Activated B cell treated with CpG ODN at 0.5 μM for 24 hours (primary cell): ENCODE measurements around the gene SRBD1. TPM values are rescaled to one million over a fixed set of nuclear protein-coding genes. Genes with fewer than 3 reads are reported as not detected.
"Not testable (repeated sequence)": the region's sequence is repeated elsewhere in the genome, so short reads cannot be mapped to it uniquely, and the experiment has no call there.

Experiments
- ATAC-seq: fragments of 200-7000 bp; cut with Tn5 transposase; one replicate; pipeline ENCODE4 v1.10.0; 2021; ENCODE audit warnings: low read depth, mild to moderate bottlenecking, moderate library complexity
- CTCF ChIA-PET: fragments of 350-600 bp; sonication (Branson Sonifier 250); formaldehyde crosslinking; loops from one replicate; lab custom pipeline; 2021; ENCODE audit warnings: antibody characterized with exemption; lab: Charles Lee
- POLR2A ChIA-PET: fragments of 350-600 bp; sonication (Branson Sonifier 250); formaldehyde crosslinking; loops from one replicate; lab custom pipeline; 2021; ENCODE audit warnings: antibody characterized with exemption; lab: Charles Lee
- DNase-seq: peaks from one replicate; pipeline ENCODE4 v3.0.0; 2022
- H3K27ac Mint-ChIP-seq: one replicate; pipeline ENCODE4 v1.8.0; 2020; ENCODE audit warnings: mixed read lengths
- H3K27me3 Mint-ChIP-seq: one replicate; pipeline ENCODE4 v1.8.0; 2021; ENCODE audit warnings: mixed read lengths
- H3K36me3 Mint-ChIP-seq: one replicate; pipeline ENCODE4 v1.8.0; 2021; ENCODE audit warnings: low read depth, mixed read lengths
- H3K4me1 Mint-ChIP-seq: one replicate; pipeline ENCODE4 v1.8.0; 2021; ENCODE audit warnings: mixed read lengths
- H3K4me3 Mint-ChIP-seq: one replicate; pipeline ENCODE4 v1.8.0; 2020; ENCODE audit warnings: mild to moderate bottlenecking, mixed read lengths
- H3K9me3 Mint-ChIP-seq: one replicate; pipeline ENCODE4 v1.8.0; 2020; ENCODE audit warnings: mixed read lengths
- intact Hi-C: fragments of 100-400 bp; cut with micrococcal nuclease; formaldehyde crosslinking; loops from one replicate; pipeline ENCODE4 v1.15.1; 2024
- total RNA-seq: library from RNA; stranded (reverse); gene quantifications from 2 replicates; pipeline ENCODE4 v1.2.3, GENCODE V29; 2022
- TF ChIP-seq, protein P1 (sequence below): fragments of 200-600 bp; IDR thresholded peaks from one replicate; pipeline ENCODE4 v1.8.0; 2022; ENCODE audit warnings: antibody characterized with exemption, mild to moderate bottlenecking

SRBD1 gene
- total RNA-seq, 1 donor from 2014 or later: 20.2 TPM

DNA sequence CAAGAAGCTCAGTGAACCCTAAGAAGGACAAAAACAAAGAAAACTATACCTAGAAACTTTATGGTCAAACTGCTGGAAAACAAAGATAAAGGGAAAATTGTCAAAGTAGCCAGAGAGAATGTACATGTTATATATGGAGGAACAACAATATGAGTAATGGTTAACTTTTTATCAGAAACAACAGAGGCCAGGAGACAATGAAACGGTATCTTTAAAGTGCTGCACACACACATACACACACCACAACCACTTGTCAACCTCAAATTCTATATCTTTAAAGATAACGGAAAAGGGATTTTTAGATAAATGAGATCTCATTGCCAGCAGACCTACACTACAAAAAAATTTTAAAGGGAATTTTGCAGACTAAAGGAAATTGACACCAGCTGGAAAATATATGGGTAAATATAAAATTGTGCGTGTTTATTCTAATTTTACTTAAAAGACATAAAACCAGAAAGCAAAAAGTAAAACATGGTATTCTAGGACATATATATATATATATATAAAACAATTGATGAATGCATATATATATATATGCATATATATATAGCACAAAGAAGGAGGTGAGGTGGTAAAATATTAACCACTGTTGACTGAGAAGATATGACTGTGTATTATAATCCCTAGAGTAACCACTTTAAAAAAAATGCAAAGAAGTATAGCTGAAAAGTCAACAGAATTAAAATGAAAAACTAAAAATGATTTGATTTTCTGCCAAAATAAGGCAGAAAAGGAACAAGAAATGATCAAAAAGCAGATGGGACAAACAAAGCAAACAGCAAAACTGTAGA lies 172.0 kb downstream of the SRBD1 start:
- no peak for ATAC-seq
- H3K27me3 Mint-ChIP-seq: no peaks in the 10 kb centered on the region
- CTCF ChIA-PET: no interaction called here
- TF ChIP-seq, protein P1, sequence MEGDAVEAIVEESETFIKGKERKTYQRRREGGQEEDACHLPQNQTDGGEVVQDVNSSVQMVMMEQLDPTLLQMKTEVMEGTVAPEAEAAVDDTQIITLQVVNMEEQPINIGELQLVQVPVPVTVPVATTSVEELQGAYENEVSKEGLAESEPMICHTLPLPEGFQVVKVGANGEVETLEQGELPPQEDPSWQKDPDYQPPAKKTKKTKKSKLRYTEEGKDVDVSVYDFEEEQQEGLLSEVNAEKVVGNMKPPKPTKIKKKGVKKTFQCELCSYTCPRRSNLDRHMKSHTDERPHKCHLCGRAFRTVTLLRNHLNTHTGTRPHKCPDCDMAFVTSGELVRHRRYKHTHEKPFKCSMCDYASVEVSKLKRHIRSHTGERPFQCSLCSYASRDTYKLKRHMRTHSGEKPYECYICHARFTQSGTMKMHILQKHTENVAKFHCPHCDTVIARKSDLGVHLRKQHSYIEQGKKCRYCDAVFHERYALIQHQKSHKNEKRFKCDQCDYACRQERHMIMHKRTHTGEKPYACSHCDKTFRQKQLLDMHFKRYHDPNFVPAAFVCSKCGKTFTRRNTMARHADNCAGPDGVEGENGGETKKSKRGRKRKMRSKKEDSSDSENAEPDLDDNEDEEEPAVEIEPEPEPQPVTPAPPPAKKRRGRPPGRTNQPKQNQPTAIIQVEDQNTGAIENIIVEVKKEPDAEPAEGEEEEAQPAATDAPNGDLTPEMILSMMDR: no peak
- H3K9me3 Mint-ChIP-seq: peaks cover 18% of the 10 kb centered on the region
- H3K36me3 Mint-ChIP-seq: peaks cover 43% of the 10 kb centered on the region
- H3K27ac Mint-ChIP-seq: no peak overlapping the region
- H3K4me1 Mint-ChIP-seq: peaks cover 5% of the 10 kb centered on the region
- POLR2A ChIA-PET: no interaction called here
- DNase-seq: no peak
- no peak overlapping the region for H3K4me3 Mint-ChIP-seq
- intact Hi-C loops: no loop called here

DNA sequence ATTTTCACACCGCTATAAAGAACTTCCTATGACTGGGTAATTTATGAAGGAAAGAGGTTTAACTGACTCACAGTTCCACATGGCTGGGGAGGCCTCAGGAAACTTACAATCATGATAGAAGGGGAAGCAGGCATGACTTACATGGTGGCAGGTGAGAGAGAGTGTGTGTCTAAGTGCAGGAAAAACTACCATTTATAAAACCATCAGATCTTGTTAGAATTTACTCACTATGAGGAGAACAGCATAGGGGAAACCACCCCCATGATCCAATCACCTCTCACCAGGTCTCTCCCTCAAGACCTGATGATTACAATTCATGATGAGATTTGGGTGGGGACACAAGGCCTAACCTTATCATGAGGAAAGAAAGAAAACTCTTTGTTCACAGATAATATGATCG lies 174.6 kb downstream of the SRBD1 start:
- Mint-ChIP-seq H3K27ac (no peak overlapping the region), H3K9me3 (peaks cover 18% of the 10 kb centered on the region), H3K36me3 (peaks cover 39% of the 10 kb centered on the region), H3K4me3 (no peak overlapping the region), H3K27me3 (no peaks in the 10 kb centered on the region), H3K4me1 (peaks cover 6% of the 10 kb centered on the region)
- no peak for DNase-seq
- intact Hi-C loops: no loop called here
- ChIA-PET CTCF (no interaction called here), POLR2A (no interaction called here)
- ATAC-seq: no peak
- TF ChIP-seq, protein P1: no peak

DNA sequence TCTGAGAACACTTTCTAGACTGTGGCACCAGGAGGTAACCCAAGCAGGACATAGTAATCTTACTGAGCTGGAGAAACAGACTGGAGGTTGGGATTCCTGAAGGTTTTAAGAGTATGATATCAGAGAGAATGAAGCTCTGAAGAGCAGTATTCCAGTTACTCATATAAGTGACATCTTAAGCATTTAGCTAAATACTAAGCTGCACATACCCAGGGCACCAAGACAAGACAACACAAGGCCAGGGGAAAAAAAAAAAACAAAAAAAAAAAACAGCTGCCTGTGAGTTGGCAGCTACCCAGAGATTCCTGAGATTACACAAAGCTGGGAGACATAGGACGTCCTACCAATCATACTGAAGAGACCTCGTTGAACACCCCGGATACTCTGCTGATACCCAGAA lies 175.8 kb downstream of the SRBD1 start:
- H3K4me1 Mint-ChIP-seq: peaks cover 6% of the 10 kb centered on the region
- ChIA-PET CTCF (no interaction called here), POLR2A (no interaction called here)
- peaks cover 18% of the 10 kb centered on the region for H3K9me3 Mint-ChIP-seq
- H3K36me3 Mint-ChIP-seq: peaks cover 42% of the 10 kb centered on the region
- no peak overlapping the region for H3K27ac Mint-ChIP-seq
- DNase-seq (no peak), ATAC-seq (no peak)
- TF ChIP-seq, protein P1: no peak
- no peak overlapping the region for H3K4me3 Mint-ChIP-seq
- H3K27me3 Mint-ChIP-seq: no peaks in the 10 kb centered on the region
- intact Hi-C loops: no loop called here

DNA sequence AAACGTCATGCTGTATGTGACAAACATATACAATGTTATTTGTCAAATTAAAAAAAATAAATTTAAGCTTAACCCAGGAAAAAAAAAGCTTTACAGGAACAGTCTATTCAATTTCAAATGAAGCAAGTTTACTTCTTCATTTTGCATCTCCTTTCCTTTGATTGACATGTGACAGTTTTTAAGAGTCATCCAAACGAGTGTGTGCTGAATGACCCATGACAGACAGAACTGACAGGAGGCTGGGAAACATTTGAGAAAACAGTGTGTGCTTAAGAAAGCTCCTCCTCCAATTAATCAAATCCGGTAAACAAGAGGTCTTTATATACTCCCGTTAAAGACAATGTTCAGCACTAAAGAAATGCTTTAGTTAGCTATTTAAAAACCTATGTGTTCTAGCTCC lies 177.7 kb downstream of the SRBD1 start:
- ChIA-PET CTCF (no interaction called here), POLR2A (no interaction called here)
- Mint-ChIP-seq H3K4me3 (no peak overlapping the region), H3K4me1 (peaks cover 6% of the 10 kb centered on the region), H3K27me3 (no peaks in the 10 kb centered on the region), H3K9me3 (peaks cover 15% of the 10 kb centered on the region), H3K27ac (no peak overlapping the region), H3K36me3 (peaks cover 41% of the 10 kb centered on the region)
- intact Hi-C loops: no loop called here
- TF ChIP-seq, protein P1: no peak
- DNase-seq: no peak
- no peak for ATAC-seq

DNA sequence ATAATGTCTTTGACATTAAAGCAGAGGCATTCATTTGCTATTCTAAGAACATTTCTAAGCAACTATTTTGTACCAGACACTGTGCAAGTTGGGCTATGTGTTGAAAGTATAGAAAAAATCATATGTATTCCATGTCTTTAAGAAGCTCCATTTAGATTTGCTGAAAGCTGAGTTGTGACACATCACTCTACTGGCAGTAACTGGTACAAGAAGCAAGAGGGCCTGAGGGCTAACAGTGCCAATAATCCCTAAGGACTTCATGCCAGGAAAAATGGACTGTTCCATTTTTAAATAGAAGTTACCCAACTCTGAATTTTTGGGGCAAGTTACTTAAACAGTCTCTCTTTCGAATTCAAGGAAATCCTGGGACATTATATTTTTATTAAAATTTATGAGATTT lies 178.7 kb downstream of the SRBD1 start:
- peaks cover 8% of the 10 kb centered on the region for H3K9me3 Mint-ChIP-seq

DNA sequence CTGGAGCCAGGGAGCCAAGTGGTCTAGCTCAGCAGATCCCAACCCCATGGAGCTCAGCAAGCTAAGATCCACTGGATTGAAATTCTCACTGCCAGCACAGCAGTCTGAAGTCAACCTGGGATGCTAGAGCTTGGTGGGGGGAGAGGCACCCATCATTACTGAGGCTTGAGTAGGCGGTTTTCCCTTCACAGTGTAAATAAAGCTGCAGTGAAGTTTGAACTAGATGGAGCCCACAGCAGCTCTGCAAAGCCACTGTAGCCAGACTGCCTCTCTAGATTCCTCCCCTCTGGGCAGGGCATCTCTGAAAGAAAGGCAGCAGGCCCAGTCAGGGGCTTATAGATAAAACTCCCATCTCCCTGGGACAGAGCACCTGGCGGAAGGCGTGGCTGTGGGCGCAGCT lies 185.0 kb downstream of the SRBD1 start:
- ATAC-seq, H3K27me3 Mint-ChIP-seq, H3K9me3 Mint-ChIP-seq, POLR2A ChIA-PET, intact Hi-C loops, DNase-seq, H3K4me1 Mint-ChIP-seq, CTCF ChIA-PET, H3K27ac Mint-ChIP-seq, H3K4me3 Mint-ChIP-seq: not testable (repeated sequence)
- peaks cover 19% of the 10 kb centered on the region for H3K36me3 Mint-ChIP-seq

More for the DNA sequence above, 178.7 kb downstream of the SRBD1 start:
- peaks cover 6% of the 10 kb centered on the region for H3K4me1 Mint-ChIP-seq
- ChIA-PET POLR2A (no interaction called here), CTCF (no interaction called here)
- TF ChIP-seq, protein P1: no peak
- ATAC-seq (no peak), DNase-seq (no peak)
- H3K27ac Mint-ChIP-seq: no peak overlapping the region
- intact Hi-C loops: no loop called here
- no peak overlapping the region for H3K4me3 Mint-ChIP-seq
- no peaks in the 10 kb centered on the region for H3K27me3 Mint-ChIP-seq
- H3K36me3 Mint-ChIP-seq: peaks cover 33% of the 10 kb centered on the region
